Activated T-helper 1 cell treated with Interleukin-2 at 50 U/mL for 16 hours (primary cell): Measurements from ENCODE around the gene NUAK2.

Source experiments
- DNase-seq: peaks from one replicate; pipeline ENCODE4 v3.0.0-alpha.2; 2020; ENCODE audit warnings: low read depth

NUAK2 gene

DNA sequence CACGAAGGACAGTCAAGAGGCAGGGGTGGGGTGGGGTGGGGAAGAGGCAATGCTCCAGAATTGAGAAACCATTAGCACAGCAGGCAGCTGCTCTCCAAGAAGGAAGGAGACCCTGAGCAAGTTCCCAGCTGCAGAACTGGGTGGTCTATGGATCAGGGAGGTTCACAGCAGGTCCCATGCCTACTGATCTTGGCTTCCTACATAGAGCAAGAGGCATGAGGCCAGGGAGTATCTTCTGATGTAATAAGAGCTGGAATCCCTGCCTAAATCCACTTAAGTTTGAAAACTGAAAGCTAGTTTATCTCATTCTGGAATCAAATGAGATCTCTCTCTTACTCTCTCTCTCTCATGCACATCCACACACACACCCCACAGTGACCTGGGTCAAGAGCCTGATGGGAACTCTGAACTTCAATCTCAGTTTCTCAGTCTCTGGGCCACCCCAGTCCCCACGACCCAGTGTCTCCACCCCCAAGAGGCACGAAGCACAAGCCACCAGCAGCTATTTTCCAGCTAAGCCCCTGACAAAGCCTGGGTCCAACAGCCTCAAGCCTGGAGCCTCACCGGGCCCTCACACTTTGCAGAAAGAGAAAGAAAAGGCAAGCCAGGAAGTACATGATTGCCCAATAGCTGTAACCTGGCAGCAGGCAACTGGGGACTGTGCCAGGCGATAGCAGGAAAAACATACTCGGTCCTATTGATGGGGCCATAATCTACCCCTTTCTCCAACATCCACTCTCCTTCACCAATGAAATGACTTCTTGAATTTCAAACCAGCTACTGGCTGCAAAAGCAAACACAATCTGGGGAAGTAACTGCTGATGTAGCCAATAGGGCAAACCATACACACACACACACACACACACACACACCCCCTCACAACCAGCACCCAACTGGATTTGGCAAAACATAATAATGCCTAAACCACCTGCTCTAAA, 2.2 kb downstream of the NUAK2 start:
- peak; percentile 16 for DNase-seq

DNA sequence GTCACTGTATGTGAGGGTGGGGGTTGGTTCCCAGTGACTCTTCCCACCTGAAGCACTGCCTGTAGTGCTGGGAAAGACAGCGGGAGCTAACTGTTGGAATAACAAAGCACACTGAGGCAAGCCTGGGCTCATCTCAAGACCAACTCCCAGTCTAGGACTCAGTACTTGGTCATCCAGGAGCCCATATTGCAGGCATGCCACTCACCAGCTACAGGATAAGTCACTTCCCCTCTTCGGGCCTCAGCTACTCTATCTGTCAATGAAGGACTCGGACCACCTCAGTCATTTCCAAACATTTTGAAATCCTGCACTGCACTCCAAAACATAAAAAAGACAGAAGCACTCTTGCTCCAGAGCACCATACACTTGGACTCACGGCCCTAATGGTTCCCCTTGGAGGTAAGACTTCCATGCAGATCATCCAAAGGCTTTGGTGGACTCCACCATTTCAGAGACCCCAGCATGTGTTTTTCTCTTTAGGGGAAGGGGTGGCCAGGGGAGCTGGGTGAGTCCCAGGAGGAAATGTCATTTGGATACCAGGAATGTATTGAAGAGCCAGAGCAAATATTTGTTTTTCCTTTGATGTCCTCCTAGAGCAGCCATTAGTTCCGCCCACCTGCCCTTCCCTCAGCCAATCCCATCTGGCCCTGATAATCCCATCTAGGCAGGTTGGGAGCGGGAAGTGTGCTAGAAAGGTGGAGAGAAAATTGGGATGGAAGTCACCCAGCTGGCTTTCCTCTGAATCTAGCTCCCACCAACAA, 3.1 kb downstream of the NUAK2 start:
- no peak for DNase-seq

DNA sequence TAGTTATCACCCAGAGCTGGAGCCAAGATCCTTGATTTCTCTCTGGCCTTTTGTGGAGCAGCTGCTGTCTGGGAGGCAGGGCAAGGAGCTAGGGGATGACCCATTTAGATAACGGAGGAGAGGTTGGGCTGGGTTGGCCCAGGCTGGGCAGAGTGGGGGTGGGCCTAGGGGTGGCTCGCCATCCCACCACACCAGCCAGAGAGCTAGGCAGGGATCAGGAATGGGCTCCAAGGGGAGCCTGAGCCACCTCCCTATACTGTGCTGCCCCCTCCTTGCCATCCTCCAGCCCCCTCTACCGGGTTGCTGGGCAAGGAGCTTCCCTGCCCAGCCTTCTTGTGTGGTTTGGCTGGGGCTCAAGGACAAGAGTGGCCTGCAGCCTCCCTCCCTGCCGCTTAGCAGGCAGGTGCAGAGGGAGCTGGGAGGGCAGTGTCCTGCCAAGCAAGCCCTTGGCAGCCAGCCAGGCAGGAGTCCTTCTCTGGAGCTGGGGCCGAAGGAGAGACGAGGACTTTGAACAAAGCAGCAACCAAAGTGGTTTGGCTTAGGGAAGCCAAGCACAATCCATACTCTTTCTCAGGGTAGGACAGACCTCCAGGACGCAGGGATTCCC, 4.1 kb downstream of the NUAK2 start:
- no peak for DNase-seq

DNA sequence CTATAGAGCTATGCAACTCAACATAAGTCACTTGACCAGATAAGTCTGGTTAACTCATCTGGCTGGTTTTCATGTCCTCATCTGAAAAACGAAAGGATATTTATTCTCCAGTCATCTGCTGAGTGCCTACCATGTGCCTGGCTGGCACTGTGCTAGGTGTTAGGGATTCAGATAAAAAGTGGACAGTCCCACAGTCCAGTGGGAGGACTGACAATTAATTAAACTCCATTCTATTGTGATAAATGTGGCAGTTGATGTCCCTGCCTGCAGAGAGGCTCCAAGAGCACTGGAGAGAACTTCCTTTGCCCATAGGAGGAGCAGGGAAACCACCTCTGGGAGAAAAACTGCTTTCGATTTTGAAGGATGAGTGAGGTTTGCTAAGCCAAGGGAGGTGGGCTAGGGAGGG, 5.4 kb downstream of the NUAK2 start:
- no peak for DNase-seq

DNA sequence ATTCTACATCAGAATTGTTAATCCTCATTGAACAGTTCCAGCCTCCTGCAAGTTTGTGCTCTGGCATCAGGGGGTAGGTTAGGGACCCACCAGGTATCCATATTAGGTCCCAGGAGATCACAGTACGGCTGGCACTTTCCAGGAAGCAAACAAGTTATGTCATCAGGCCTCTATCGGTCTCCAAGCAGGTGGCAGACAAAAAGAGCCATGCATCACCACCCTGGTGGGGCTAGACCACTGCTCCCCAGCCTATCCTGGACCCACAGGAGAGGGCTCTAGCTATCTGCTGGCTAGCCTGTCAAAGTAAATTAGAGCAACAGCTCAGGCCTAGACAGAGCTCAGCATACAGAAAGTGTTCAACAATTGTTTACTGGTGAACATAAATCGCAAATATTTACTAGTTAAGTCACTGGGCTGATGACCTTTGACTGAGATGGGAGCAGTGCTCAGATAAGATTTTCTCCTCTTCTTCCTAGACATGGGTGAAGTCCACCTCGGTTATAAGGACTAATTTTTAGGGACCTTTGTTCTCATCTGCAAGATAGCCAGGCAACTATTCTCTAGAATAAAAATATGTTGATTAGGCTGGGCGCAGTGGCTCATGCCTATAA, 6.4 kb downstream of the NUAK2 start:
- DNase-seq, result no peak

DNA sequence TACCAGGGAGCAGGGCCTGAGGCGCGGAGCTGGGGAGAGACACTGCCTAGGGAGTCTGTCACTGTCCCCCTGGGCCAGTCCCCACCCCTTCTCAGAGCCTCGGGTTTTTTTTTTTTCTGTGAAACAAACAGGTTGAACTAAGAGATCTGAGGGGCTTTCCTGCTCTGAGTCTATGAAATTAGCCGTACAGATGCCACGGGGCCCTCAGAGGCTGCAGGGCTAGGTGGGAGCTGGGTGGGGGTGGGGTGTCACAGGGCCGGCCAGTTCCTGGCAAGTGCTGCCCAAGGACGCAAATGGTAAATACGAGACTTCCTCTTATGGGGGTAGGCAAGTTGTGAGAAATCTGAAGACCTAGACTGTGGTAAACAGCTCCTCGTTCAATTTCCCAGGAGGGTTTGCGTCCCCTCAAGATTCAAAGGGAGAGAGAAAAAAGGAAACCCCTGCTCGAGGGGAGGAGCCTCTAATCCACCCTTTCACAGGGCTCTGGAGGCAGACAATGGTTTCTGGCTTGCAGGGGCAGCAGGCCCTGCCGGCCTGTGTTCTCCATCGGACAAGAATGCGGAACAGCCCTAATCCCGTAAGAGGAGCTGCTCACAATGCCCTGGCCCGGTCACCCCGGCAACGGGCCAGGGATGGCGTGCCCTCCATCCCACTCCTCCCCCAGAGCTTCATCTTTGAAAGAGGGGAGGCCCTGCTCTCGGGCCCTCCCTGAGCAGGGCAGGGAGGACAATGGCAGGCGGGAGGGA, 7.8 kb downstream of the NUAK2 start:
- no peak for DNase-seq

DNA sequence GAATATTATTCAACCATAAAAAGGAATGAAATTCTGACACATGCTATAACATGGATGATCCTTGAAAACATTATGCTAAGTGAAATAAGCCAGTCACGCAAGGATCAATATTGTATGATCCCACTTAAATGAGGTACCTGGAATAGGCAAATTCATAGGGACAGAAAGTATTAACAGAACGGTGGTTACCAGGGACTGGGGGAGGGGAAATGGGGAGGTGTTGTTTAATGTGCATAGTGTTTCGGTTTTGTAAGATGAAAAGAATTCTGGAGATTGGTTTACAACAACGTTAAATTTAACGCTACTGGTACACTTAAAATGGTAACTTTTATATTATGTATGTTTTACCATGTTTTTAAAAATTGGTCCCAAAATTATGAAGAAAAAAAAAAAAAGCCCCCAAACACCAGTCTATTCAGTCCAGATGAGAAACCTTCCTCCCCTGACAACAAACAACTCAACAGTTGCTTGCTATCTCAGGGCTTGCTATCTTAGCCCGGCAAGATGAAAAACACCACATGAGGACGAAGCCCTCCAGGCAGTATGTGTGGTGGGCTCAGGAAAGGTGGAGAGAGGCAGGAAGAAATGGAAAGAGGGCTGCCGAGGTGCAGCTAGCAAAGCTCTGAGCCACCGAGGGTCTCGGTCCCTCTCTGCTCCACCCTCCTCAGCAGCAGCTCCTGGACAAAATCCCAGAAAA, 8.5 kb downstream of the NUAK2 start:
- DNase-seq, result no peak

DNA sequence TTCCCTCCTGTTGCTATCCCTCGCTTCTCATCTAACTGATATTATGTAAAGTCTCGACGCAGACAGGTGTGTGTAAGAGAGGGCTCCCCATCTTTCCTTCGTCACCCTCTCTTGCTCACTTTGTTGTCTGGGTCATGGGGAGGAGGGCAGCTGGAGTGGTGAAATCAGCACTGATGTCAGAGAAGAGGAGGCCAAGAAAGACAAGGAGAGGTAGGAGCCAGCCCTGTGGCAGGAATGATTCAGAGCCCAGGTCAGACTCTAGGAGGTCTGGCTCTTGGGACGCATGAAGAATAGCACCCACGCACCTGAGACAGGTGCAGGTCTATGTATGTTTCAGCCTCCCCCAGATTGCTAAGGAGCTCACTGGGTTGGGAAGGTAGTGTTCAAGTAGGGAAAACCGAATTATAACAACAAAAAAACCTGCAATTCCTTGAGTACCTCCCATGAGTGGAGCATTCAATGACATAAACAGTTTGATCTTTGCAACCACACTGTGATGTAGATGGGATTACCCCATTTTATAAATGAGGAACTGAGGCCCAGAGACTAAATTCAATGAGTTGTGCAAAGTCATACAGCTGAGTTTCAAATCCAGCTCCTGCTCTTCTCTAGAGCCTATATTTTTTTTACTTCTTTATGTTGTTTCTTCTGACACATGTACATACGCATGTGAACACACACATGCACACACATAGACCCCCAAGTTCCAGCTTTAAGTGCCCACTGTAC, 10.4 kb downstream of the NUAK2 start:
- DNase-seq, result no peak

DNA sequence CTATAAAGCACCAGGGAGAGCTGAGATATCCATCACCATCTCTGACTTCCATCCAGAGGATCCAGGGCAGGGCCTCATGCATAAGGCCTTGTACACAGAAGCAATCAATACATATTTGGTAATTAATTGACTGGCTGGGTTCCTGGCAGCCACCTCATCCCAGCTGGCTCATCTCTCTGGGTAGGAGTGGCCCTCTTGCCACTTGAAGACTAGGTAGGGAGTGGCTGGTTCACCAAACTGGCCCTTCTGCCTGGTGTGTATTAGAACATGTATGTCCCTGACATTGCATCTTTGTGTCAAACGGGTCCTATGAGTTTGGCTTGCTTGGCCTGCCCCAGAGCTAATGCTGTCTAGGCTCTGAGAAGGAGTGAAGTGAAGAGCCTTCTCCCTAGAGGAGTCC, 11.8 kb downstream of the NUAK2 start:
- no peak for DNase-seq

DNA sequence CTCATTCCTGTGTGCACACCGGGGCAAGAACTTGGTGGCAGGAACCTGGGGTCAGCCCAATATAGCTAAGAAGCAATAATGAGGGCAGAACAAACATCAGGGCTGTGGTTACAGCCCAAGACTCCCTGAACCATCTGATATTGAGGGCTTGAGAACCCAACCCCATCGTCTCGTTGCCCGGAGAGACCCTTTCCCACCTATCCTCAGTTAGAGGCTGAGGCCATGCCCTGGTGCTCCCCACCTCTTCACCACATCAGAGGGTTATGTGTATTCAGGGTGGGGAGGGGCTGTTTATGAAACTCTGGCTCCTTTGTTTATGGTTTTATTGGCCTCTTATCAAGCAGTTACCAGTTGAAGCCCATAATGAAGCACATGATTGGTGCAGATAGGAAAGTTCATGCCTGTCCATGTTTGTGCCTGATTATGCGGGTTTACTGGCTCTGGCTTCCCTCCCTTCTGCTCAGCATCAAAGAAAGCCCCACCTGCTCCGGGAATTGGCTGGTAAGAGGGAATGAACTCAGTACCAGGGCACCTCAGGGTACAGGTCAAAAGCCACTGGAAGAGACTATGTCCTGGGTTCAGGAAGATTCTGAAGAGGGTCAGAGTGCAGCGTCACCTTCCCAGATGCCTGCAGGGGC, 14.5 kb downstream of the NUAK2 start:
- DNase-seq, result no peak

DNA sequence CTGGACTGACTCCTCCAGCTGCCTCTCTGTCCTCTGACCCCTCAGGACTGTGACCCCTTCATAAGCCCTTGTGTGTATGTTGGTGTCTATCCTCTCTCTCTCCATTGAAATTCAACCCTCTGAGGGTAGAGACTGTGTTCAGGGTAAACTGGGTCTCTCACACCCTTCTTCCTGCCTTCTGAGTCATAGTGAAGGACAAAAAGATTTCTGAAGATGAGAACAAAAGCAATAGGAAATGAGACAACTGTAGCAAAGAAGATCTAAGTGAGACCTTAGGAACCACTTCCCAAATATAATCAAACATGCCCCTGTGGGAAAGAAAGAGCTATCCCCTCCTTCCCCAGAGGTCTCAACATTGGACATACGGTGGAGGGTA, 16.9 kb downstream of the NUAK2 start:
- DNase-seq, result no peak

DNA sequence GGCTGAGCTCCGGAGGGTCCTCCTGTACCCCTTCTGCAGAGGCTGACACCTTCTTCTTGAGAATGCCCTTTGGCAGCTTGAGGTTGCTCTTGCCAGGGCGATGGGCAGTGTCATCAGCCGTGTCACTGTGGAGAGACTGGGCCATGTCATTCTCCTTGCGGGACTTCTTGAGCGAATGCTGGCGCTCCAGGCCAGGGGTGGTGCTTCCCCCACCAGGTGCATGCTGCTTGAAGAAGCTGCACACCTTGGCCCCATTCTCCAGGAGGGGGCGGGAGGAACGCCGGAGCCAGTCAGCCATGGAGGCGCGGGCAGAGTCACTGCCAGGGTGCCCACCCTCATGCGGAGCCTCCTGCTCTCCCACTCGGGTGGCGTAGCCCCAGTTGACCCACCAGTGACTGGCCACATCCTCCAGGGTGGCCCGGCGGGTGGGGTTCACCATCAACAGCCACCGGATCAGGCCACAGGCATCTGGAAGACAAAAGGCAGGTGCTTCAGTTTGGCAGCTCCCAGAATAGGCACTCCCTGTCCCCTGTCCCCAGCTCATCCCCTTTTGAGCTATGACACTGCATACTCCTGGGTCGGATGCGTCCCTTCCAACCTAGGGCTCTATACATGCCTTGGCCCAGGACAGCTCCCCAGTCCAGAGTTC, 17.4 kb downstream of the NUAK2 start:
- no peak for DNase-seq

DNA sequence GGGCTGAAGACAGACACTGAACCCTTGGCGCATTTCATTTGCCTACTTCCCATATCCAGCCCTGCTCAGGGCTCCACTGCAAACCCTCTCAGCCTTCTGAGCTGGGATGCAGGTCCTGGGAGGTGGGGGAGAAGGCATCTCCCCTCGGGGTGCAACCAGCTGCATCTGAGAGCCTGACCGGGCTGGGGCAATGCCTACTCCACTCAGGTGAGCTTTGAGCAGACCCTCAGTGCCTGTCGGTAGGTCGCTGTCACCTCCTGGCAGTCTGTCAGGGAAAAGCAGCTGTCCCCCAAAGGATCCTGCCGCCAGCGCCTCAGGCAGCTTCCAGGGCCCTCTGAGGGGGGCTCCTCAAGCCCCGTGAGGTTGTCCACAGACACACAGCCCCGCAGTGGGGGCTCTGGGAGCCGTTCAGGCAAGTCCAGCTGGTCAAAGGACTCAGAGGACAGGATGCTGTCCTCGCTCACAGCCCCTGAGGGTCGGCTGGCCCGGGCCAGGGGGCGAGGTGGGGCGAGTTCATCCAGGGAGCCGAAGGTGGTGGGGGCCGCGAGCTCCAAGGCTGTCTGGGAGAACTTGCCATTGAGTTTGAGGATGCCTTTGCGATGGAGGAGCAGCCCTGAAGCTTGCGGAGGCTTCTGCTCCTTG, 18.2 kb downstream of the NUAK2 start:
- no peak for DNase-seq

DNA sequence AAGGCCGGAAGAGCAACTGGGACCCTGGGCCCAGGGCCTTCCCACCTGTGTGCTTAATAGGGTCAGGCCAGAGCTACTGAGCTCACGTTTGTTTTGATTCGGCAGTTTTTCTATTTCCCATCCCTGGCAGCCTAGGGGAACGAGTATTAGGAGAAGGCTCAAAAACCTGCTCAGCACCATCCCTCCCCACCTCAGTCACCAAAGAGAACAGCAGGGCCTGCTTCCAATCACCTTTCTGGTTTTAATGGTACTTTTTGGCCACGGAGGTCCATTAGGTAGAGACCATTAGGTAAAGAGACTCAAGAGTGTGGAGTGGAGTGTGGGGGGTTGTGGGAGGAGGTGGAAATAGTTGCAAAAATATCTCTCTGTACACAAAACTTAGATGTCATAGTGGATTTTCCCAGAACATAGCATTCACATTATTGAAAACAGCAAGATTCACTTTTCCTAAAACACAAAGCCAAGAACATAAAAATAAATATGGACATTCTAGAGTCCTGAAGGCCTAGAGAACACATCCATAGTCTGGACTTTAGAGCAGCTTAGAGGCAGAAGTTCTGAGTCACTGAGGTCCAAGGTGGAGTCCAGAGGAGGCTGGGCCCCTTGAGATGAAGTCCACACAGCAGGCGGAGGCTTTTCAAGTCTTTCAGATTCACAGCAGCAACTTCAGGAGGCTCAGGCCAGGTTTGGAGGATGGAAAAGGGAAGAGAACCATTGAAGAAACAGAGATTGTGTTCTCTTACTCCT, 19.5 kb downstream of the NUAK2 start:
- DNase-seq, result no peak

DNA sequence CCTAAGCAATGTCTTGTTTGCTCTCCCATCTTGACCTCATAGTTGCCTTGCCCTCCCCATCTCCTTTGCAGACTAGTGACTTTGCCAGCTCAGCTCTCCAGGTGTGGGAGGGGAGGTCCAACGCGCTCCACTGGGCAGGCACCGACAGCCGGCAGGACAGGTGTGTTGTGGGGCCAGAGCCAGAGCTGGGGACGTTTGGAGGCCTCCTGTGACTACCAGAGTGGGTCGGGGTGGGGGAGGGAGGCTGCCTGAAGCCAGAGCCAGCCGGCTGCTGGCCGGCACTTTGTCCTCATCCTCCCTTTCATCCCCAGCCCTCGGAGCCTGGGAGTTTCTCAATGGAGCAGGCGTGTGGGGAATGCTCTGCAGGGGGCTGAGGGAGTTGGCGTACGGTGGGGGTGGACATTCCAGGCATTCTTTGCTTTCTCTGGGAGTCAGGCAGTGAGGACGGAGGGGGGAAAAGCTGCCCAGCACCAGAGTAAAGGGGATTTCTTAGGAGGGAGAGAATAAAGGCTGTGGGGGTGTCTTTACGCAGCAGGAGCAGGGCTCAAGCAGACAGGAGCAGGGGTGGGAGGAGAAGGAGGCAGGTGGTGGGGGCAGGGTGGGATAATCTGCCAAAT, 20.2 kb downstream of the NUAK2 start:
- no peak for DNase-seq

DNA sequence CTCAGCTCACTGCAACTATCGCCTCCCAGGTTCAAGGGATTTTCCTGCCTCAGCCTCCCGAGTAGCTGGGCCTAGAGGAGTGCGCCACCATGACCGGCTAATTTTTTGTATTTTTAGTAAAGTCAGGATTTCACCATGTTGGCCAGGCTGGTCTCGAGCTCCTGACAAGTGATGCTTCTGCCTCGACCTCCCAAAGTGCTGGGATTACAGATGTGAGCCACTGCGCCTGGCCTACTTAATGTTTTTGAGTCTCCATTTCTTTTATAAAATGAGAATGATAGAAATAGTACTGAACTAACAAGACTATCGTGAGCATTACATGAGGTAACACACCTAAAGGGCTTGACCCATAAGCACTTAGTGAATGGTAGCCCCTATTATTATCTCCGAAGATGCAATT, 21.4 kb downstream of the NUAK2 start:
- DNase-seq, result no peak

DNA sequence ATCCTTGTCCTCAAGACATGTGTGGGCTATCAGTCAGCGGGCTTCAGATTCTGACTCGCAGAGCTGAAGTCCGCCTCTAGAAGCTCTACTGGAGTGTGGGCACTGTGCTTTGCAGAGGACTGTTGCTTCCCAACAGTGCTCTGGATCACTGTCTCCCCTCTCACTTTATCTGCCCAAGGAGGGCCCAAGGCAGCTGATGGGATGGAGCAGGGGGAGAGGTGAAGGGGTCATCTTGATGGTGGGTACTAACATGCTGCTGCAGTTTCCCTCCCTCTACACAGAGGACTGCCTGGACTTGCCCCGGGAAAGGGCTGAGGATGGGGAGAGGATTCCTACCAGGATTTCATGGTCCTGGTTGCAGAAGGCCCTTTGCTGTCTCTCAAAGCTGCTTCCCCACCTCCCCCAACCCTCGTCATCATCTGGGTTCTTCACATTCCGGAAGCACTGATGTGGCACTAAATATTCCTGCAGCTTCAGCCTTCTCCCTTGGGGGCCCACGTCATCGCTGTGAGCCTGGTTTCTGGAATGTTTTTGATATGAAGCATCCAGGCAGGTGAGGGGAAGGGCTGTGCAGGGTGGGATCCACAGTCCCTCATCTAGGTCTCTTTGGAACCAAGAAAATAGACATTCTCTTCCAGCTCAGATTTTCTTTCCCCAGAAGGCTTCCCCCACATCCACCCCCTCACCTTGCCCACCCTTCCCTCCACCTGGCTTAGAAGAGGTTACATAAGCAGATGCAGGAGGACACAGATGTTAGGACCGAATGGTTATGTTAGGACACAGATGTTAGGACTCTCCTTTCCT, 23.2 kb downstream of the NUAK2 start:
- DNase-seq, result no peak
